Measurements from ENCODE around the gene MAPK4.

DNA sequence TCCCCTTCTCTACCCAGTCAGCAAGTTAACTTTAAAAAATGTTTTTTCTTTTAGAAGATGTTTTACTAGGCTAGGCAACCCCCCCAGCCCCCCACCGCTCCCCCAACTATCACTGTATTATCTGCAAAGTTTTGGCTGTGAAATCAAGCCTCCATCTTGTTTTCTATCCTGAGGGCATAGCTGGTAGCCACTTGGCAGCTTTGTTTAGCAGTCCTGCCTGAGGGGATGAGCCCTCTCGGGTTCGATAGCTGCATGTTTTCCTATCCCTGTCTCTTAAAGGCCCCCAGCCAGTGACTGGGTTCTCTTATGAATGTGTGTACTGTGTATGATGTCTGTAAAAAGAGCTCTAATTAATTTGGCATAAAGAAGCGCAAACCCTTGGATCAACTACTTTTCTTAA is 216.5 kb downstream of the MAPK4 start:
- no peak for TF ChIP-seq POLR2AphosphoS5 (IDR thresholded peaks at IDR 0.05)
- TF ChIP-seq, protein P1, sequence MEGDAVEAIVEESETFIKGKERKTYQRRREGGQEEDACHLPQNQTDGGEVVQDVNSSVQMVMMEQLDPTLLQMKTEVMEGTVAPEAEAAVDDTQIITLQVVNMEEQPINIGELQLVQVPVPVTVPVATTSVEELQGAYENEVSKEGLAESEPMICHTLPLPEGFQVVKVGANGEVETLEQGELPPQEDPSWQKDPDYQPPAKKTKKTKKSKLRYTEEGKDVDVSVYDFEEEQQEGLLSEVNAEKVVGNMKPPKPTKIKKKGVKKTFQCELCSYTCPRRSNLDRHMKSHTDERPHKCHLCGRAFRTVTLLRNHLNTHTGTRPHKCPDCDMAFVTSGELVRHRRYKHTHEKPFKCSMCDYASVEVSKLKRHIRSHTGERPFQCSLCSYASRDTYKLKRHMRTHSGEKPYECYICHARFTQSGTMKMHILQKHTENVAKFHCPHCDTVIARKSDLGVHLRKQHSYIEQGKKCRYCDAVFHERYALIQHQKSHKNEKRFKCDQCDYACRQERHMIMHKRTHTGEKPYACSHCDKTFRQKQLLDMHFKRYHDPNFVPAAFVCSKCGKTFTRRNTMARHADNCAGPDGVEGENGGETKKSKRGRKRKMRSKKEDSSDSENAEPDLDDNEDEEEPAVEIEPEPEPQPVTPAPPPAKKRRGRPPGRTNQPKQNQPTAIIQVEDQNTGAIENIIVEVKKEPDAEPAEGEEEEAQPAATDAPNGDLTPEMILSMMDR (IDR thresholded peaks at IDR 0.05): no peak
- TF ChIP-seq POLR2A (IDR thresholded peaks at IDR 0.05): no peak

All from breast epithelium (tissue), 3 donors.